HepG2 (cell line): Measurements from ENCODE around the gene OGFOD3. TPM values are rescaled to one million over a fixed set of nuclear protein-coding genes. Genes with fewer than 3 reads are reported as not detected.

ENCODE experiments used
- CENPX ChIP-seq: sonication (generic); formaldehyde crosslinking; IDR thresholded peaks from 2 replicates; pipeline ENCODE4 v1.9.0; 2021; ENCODE audit warnings: mild to moderate bottlenecking, missing genetic modification reagents, moderate library complexity
- JUNB ChIP-seq: sonication (generic); formaldehyde crosslinking; IDR thresholded peaks from 2 replicates; pipeline ENCODE4 v1.8.0; 2022; ENCODE audit warnings: missing genetic modification reagents, mild to moderate bottlenecking, borderline replicate concordance
- KDM5B ChIP-seq: sonication (generic); formaldehyde crosslinking; IDR thresholded peaks from 2 replicates; pipeline ENCODE4 v1.4.0; 2020; ENCODE audit warnings: missing genetic modification reagents, mild to moderate bottlenecking, borderline replicate concordance
- KMT2A ChIP-seq: sonication (generic); formaldehyde crosslinking; IDR thresholded peaks from 2 replicates; pipeline ENCODE4 v1.4.0; 2020; ENCODE audit warnings: missing genetic modification reagents
- PATZ1 ChIP-seq: sonication (generic); formaldehyde crosslinking; IDR thresholded peaks from 2 replicates; pipeline ENCODE4 v1.4.0; 2020; ENCODE audit warnings: missing genetic modification reagents
- PLRG1 ChIP-seq: fragments of 450-650 bp; conservative IDR thresholded peaks from 2 replicates; pipeline ENCODE4 v1.6.1; 2016
- PTBP1 ChIP-seq: fragments of 200-400 bp; formaldehyde crosslinking; IDR thresholded peaks from 2 replicates; pipeline ENCODE4 v1.6.1; 2018; ENCODE audit warnings: low read length, low read depth; ENCODE audit not compliant: poor library complexity, severe bottlenecking
- RARA ChIP-seq: IDR thresholded peaks from 2 replicates; pipeline ENCODE4 v1.6.1; 2016; ENCODE audit warnings: missing genetic modification reagents, missing compliant biosample characterization
- TBX2 ChIP-seq: sonication (generic); formaldehyde crosslinking; IDR thresholded peaks from 2 replicates; pipeline ENCODE4 v1.5.0; 2020; ENCODE audit warnings: missing genetic modification reagents, mild to moderate bottlenecking, borderline replicate concordance
- TFDP1 ChIP-seq: IDR thresholded peaks from 2 replicates; pipeline ENCODE4 v1.6.1; 2016; ENCODE audit warnings: missing compliant biosample characterization, missing genetic modification reagents, borderline replicate concordance
- THAP9 ChIP-seq: sonication (generic); formaldehyde crosslinking; IDR thresholded peaks from 2 replicates; pipeline ENCODE4; 2020; ENCODE audit warnings: missing genetic modification reagents, mild to moderate bottlenecking, borderline replicate concordance
- ZBTB20 ChIP-seq: sonication (generic); formaldehyde crosslinking; IDR thresholded peaks from 2 replicates; pipeline ENCODE4 v1.8.1; 2023; ENCODE audit warnings: missing genetic modification reagents, low read depth, mild to moderate bottlenecking, borderline replicate concordance
- ZBTB4 ChIP-seq: sonication (generic); formaldehyde crosslinking; IDR thresholded peaks from 2 replicates; pipeline ENCODE4 v1.4.0; 2020; ENCODE audit warnings: missing genetic modification reagents, mild to moderate bottlenecking, borderline replicate concordance
- ZBTB7B ChIP-seq: sonication (generic); formaldehyde crosslinking; IDR thresholded peaks from 2 replicates; pipeline ENCODE4 v1.4.0; 2020; ENCODE audit warnings: missing genetic modification reagents
- ZNF333 ChIP-seq: sonication (generic); formaldehyde crosslinking; IDR thresholded peaks from 2 replicates; pipeline ENCODE4 v1.4.0; 2020; ENCODE audit warnings: mild to moderate bottlenecking, missing genetic modification reagents, borderline replicate concordance
- ZNF350 ChIP-seq: sonication (generic); formaldehyde crosslinking; IDR thresholded peaks from 2 replicates; pipeline ENCODE4 v1.4.0; 2020; ENCODE audit warnings: mild to moderate bottlenecking, low read depth, missing genetic modification reagents, borderline replicate concordance
- ZNF432 ChIP-seq: sonication (generic); formaldehyde crosslinking; IDR thresholded peaks from 2 replicates; pipeline ENCODE4 v1.5.0; 2020; ENCODE audit warnings: missing genetic modification reagents, mild to moderate bottlenecking, borderline replicate concordance
- ZNF816 ChIP-seq: sonication (generic); formaldehyde crosslinking; IDR thresholded peaks from 2 replicates; pipeline ENCODE4 v1.8.0; 2022; ENCODE audit warnings: missing genetic modification reagents, mild to moderate bottlenecking, borderline replicate concordance
- ZNF883 ChIP-seq: sonication (generic); formaldehyde crosslinking; IDR thresholded peaks from 2 replicates; pipeline ENCODE4 v1.5.1; 2020; ENCODE audit warnings: mild to moderate bottlenecking, missing genetic modification reagents; ENCODE audit errors: not compliant biosample characterization
- polyA plus RNA-seq, 8 experiments: library from polyadenylated mRNA; depleted of rRNA in 3 of 8; stranded (reverse) in 7 of 8; unstranded in 1 of 8; fragments of >200 nt; fragmentation: Illumina TruSeq in 4 of 8; extraction: Trizol in 4 of 8; gene quantifications; 2 replicates each; pipeline versions ENCODE4 v1.2.1 to v1.2.3, GENCODE V29; 2011 to 2016; ENCODE audit warnings: low read depth in 4 of 8, missing spikeins in 1 of 8, mixed read lengths in 1 of 8; ENCODE audit not compliant: insufficient read depth in 1 of 8
- total RNA-seq, 5 experiments: library from RNA; depleted of rRNA; stranded (reverse); fragments of >200 nt; fragmentation: Illumina TruSeq; extraction: Trizol; gene quantifications; 2 replicates each; pipeline ENCODE4 v1.2.3, GENCODE V29; 2016; ENCODE audit warnings: low read depth in 1 of 5

Gene OGFOD3
- total and polyA plus RNA-seq, 2 of the 13 experiments (the other 11 are each of a cell fraction or from before 2014, with no cell fraction given), result 40.0 to 42.1 TPM

- no peak for TF ChIP-seq TFDP1 (CRISPR knock-in tag)
- peak; percentile 54; the same call in 1 of the 2 replicates for TF ChIP-seq ZBTB4 (CRISPR knock-in tag)
- 0 out of 2 replicates have a peak, but pooled peaks have one; percentile 22 for TF ChIP-seq ZNF350 (CRISPR knock-in tag)
- TF ChIP-seq CENPX (CRISPR knock-in tag), result no peak
- peak; percentile 16; the same call in 1 of the 2 replicates for TF ChIP-seq TBX2 (CRISPR knock-in tag)
- no peak for TF ChIP-seq ZNF333 (CRISPR knock-in tag)
- TF ChIP-seq ZNF816 (CRISPR knock-in tag), result no peak
- TF ChIP-seq RARA, result no peak
- TF ChIP-seq PATZ1, result peak; percentile 27; the same call in 1 of the 2 replicates
- peak; percentile 35; the same call in 1 of the 2 replicates for TF ChIP-seq KDM5B (CRISPR knock-in tag)
- TF ChIP-seq ZNF432 (CRISPR knock-in tag), result no peak
- no peak for TF ChIP-seq KMT2A (CRISPR knock-in tag)
- no peak for TF ChIP-seq PLRG1
- no peak for TF ChIP-seq ZBTB7B (CRISPR knock-in tag)
- TF ChIP-seq THAP9 (CRISPR knock-in tag), result 0 out of 2 replicates have a peak, but pooled peaks have one; percentile 17
- TF ChIP-seq JUNB, result no peak
- TF ChIP-seq ZNF883, result peak; percentile 71
- TF ChIP-seq ZBTB20 (CRISPR knock-in tag), result no peak
- TF ChIP-seq PTBP1, result no peak
These were observed 74.0 kb downstream of the OGFOD3 start (continued) for GRCh38 chr17:82344175-82344907.
